AG09309 (cell line): Measurements from ENCODE around the gene LRRC49.
A peak's percentile ranks its signal among the peaks of the same experiment; 100 is the strongest.

Source experiments
- DNase-seq: peaks from one replicate; pipeline ENCODE4 v3.0.0-alpha.2; 2010; ENCODE audit warnings: low read depth
- H3K4me3 ChIP-seq: 2 replicates; pipeline ENCODE4 v1.5.1; 2011; ENCODE audit warnings: mild to moderate bottlenecking, low read depth, low read length, moderate library complexity; ENCODE audit not compliant: control insufficient read depth
- CTCF ChIP-seq: IDR thresholded peaks from 2 replicates; pipeline ENCODE4 v1.5.1; 2011; ENCODE audit warnings: mild to moderate bottlenecking, low read depth, low read length, inconsistent platforms; ENCODE audit not compliant: insufficient read depth, control insufficient read depth; ENCODE audit errors: missing control alignments

Gene LRRC49

GRCh38 chr15:70880781-70881180 is 11.8 kb upstream of the LRRC49 start:
- H3K4me3 ChIP-seq = no peak overlapping the region
- no peak for TF ChIP-seq CTCF
- DNase-seq = no peak

GRCh38 chr15:70882361-70882760 is 10.3 kb upstream of the LRRC49 start:
- no peak overlapping the region for H3K4me3 ChIP-seq
- no peak for TF ChIP-seq CTCF
- no peak for DNase-seq

DNA sequence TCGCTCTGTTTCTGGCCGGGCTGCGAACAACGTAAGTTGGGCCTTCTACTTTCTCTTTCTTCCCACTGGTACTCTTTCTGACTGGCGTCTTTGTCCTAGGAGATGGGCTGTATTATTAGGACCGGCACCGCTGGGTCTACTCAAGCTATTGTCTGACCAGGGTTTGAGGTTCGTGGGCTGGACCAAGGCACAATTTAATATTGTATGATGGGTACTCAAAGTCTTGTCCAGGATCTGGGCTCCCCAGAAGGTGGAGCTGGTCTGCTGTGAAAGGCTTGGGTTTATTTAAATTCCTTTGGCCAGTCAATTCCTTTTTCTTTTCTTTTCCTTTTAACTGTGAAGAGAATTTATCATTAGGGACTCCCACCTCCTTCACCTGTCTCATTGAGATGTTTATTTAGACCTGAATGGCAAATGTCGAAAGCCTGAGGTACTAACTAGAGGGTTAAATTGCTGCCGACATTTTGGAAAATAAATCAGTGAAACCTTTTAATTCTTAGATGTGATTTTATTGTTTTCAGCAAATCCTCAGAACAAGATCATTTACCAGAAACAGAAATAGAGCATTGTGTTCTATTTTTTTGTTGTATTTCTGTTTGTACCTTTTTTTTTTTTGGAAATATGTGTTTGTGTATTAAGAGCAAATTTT is 410 bp downstream of the LRRC49 start:
- TF ChIP-seq CTCF = peak; percentile 78
- H3K4me3 ChIP-seq = peak overlapping the region; percentile 78
- no peak for DNase-seq

GRCh38 chr15:70902107-70902506 is 9.5 kb downstream of the LRRC49 start:
- DNase-seq = peak; percentile 57
- TF ChIP-seq CTCF = no peak
- no peak overlapping the region for H3K4me3 ChIP-seq

- no peak for TF ChIP-seq CTCF
- no peak overlapping the region for H3K4me3 ChIP-seq
- DNase-seq = no peak
Measured at GRCh38 chr15:70906842-70907241, 14.2 kb downstream of the LRRC49 start.

- no peak overlapping the region for H3K4me3 ChIP-seq
- no peak for DNase-seq
- TF ChIP-seq CTCF = peak; percentile 26
Measured at GRCh38 chr15:70907784-70908471, 15.3 kb downstream of the LRRC49 start.
